ENCODE results near the gene TSPAN17. TPM values are rescaled to one million over a fixed set of nuclear protein-coding genes. Genes with fewer than 3 reads are reported as not detected.

TSPAN17 gene
- total RNA-seq, 2 donors from 2014 or later, result 14.2 to 19.3 TPM

- peaks cover 6% of the 10 kb centered on the region for H3K36me3 Mint-ChIP-seq (ENCODE audit: low read depth)
- H3K27ac Mint-ChIP-seq, result no peak overlapping the region
- H3K27me3 Mint-ChIP-seq, result peaks cover 26% of the 10 kb centered on the region
- peaks cover 3% of the 10 kb centered on the region for H3K9me3 ChIP-seq (ENCODE audit: control insufficient read depth, low read length, poor library complexity, severe bottlenecking)
- DNase-seq, result no peak
- no peak for ATAC-seq
- H3K4me1 Mint-ChIP-seq, result peaks cover 5% of the 10 kb centered on the region
- H3K4me3 Mint-ChIP-seq, result no peak overlapping the region
Observed at GRCh38 chr5:176639981-176640380, 7.3 kb upstream of the TSPAN17 start.

GRCh38 chr5:176640616-176641015 lies 6.7 kb upstream of the TSPAN17 start:
- no peak for ATAC-seq
- no peak overlapping the region for H3K4me3 Mint-ChIP-seq
- H3K36me3 Mint-ChIP-seq (ENCODE audit: low read depth), result peaks cover 6% of the 10 kb centered on the region
- no peak overlapping the region for H3K27ac Mint-ChIP-seq
- no peak for DNase-seq
- peaks cover 22% of the 10 kb centered on the region for H3K27me3 Mint-ChIP-seq
- no peaks in the 10 kb centered on the region for H3K9me3 ChIP-seq (ENCODE audit: control insufficient read depth, low read length, poor library complexity, severe bottlenecking)
- H3K4me1 Mint-ChIP-seq, result peaks cover 5% of the 10 kb centered on the region

GRCh38 chr5:176642675-176643490 lies 4.4 kb upstream of the TSPAN17 start:
- DNase-seq (no peak), ATAC-seq (no peak)
- Mint-ChIP-seq H3K27me3 (peaks cover 5% of the 10 kb centered on the region), H3K36me3 (ENCODE audit: low read depth) (peaks cover 4% of the 10 kb centered on the region), H3K4me1 (peaks cover 8% of the 10 kb centered on the region), H3K27ac (no peak overlapping the region), H3K4me3 (no peak overlapping the region)
- no peaks in the 10 kb centered on the region for H3K9me3 ChIP-seq (ENCODE audit: control insufficient read depth, low read length, poor library complexity, severe bottlenecking)

GRCh38 chr5:176643491-176644219 lies 3.6 kb upstream of the TSPAN17 start:
- H3K36me3 Mint-ChIP-seq (ENCODE audit: low read depth), result no peaks in the 10 kb centered on the region
- H3K4me1 Mint-ChIP-seq, result peaks cover 12% of the 10 kb centered on the region
- no peak overlapping the region for H3K4me3 Mint-ChIP-seq
- DNase-seq (no peak), ATAC-seq (no peak)
- no peaks in the 10 kb centered on the region for H3K27me3 Mint-ChIP-seq
- H3K27ac Mint-ChIP-seq, result no peak overlapping the region
- no peaks in the 10 kb centered on the region for H3K9me3 ChIP-seq (ENCODE audit: control insufficient read depth, low read length, poor library complexity, severe bottlenecking)

- ATAC-seq, result no peak
- no peaks in the 10 kb centered on the region for H3K9me3 ChIP-seq (ENCODE audit: control insufficient read depth, low read length, poor library complexity, severe bottlenecking)
- Mint-ChIP-seq H3K27me3 (no peaks in the 10 kb centered on the region), H3K27ac (peak overlapping the region; percentile 49), H3K4me1 (peaks cover 18% of the 10 kb centered on the region), H3K36me3 (ENCODE audit: low read depth) (no peaks in the 10 kb centered on the region), H3K4me3 (no peak overlapping the region)
- DNase-seq, result no peak
Observed at GRCh38 chr5:176644294-176644693, 3.0 kb upstream of the TSPAN17 start.

GRCh38 chr5:176644878-176645670 lies 2.2 kb upstream of the TSPAN17 start:
- H3K36me3 Mint-ChIP-seq (ENCODE audit: low read depth), result no peaks in the 10 kb centered on the region
- no peak for DNase-seq
- H3K4me3 Mint-ChIP-seq, result peak overlapping the region; percentile 19
- no peaks in the 10 kb centered on the region for H3K27me3 Mint-ChIP-seq
- H3K27ac Mint-ChIP-seq, result peak overlapping the region; percentile 49
- ATAC-seq, result no peak
- peaks cover 20% of the 10 kb centered on the region for H3K4me1 Mint-ChIP-seq
- no peaks in the 10 kb centered on the region for H3K9me3 ChIP-seq (ENCODE audit: control insufficient read depth, low read length, poor library complexity, severe bottlenecking)

GRCh38 chr5:176646049-176646706 lies 1.1 kb upstream of the TSPAN17 start:
- no peaks in the 10 kb centered on the region for H3K36me3 Mint-ChIP-seq (ENCODE audit: low read depth)
- H3K27ac Mint-ChIP-seq, result peak overlapping the region; percentile 74
- H3K4me1 Mint-ChIP-seq, result peaks cover 25% of the 10 kb centered on the region

GRCh38 chr5:176646707-176647029 lies 616 bp upstream of the TSPAN17 start:
- H3K9me3 ChIP-seq (ENCODE audit: control insufficient read depth, low read length, poor library complexity, severe bottlenecking), result no peaks in the 10 kb centered on the region
- no peak for DNase-seq
- ATAC-seq, result no peak
- no peaks in the 10 kb centered on the region for H3K36me3 Mint-ChIP-seq (ENCODE audit: low read depth)
- H3K4me3 Mint-ChIP-seq, result peak overlapping the region; percentile 92
- H3K27ac Mint-ChIP-seq, result peak overlapping the region; percentile 74
- H3K4me1 Mint-ChIP-seq, result peaks cover 27% of the 10 kb centered on the region
- H3K27me3 Mint-ChIP-seq, result no peaks in the 10 kb centered on the region

More at GRCh38 chr5:176646049-176646706, 1.1 kb upstream of the TSPAN17 start:
- no peaks in the 10 kb centered on the region for H3K9me3 ChIP-seq (ENCODE audit: control insufficient read depth, low read length, poor library complexity, severe bottlenecking)
- peak overlapping the region; percentile 92 for H3K4me3 Mint-ChIP-seq
- no peak for DNase-seq
- no peak for ATAC-seq
- no peaks in the 10 kb centered on the region for H3K27me3 Mint-ChIP-seq

- DNase-seq (no peak), ATAC-seq (no peak)
- Mint-ChIP-seq H3K27me3 (no peaks in the 10 kb centered on the region), H3K27ac (peak overlapping the region; percentile 82), H3K4me3 (peak overlapping the region; percentile 92), H3K36me3 (ENCODE audit: low read depth) (no peaks in the 10 kb centered on the region), H3K4me1 (peaks cover 28% of the 10 kb centered on the region)
- no peaks in the 10 kb centered on the region for H3K9me3 ChIP-seq (ENCODE audit: control insufficient read depth, low read length, poor library complexity, severe bottlenecking)
Observed at GRCh38 chr5:176647843-176648473, 674 bp downstream of the TSPAN17 start.

- H3K27me3 Mint-ChIP-seq, result no peaks in the 10 kb centered on the region
- peaks cover 5% of the 10 kb centered on the region for H3K36me3 Mint-ChIP-seq (ENCODE audit: low read depth)
- DNase-seq (no peak), ATAC-seq (peak; percentile 24)
- H3K4me1 Mint-ChIP-seq, result peaks cover 35% of the 10 kb centered on the region
- H3K4me3 Mint-ChIP-seq, result peak overlapping the region; percentile 92
- H3K9me3 ChIP-seq (ENCODE audit: control insufficient read depth, low read length, poor library complexity, severe bottlenecking), result no peaks in the 10 kb centered on the region
- peak overlapping the region; percentile 82 for H3K27ac Mint-ChIP-seq
Observed at GRCh38 chr5:176648474-176649194, 1.4 kb downstream of the TSPAN17 start.

GRCh38 chr5:176650354-176650884 lies 3.1 kb downstream of the TSPAN17 start:
- no peaks in the 10 kb centered on the region for H3K27me3 Mint-ChIP-seq
- ATAC-seq (no peak), DNase-seq (no peak)
- H3K9me3 ChIP-seq (ENCODE audit: control insufficient read depth, low read length, poor library complexity, severe bottlenecking), result no peaks in the 10 kb centered on the region
- peaks cover 42% of the 10 kb centered on the region for H3K4me1 Mint-ChIP-seq
- H3K4me3 Mint-ChIP-seq, result no peak overlapping the region
- H3K36me3 Mint-ChIP-seq (ENCODE audit: low read depth), result peaks cover 6% of the 10 kb centered on the region
- H3K27ac Mint-ChIP-seq, result no peak overlapping the region

Measured in T-helper 17 cell (primary cell).